Activated CD8-positive, alpha-beta memory T cell treated with anti-CD3 and anti-CD28 coated beads, Interleukin-2, amount 50 U/mL, for 1 hour (primary cell): Measurements from ENCODE around the gene GREM1.

Source experiments
- DNase-seq: peaks from one replicate; pipeline ENCODE4 v3.0.0-alpha.2; 2020; ENCODE audit errors: extremely low read depth

GREM1 gene

DNA sequence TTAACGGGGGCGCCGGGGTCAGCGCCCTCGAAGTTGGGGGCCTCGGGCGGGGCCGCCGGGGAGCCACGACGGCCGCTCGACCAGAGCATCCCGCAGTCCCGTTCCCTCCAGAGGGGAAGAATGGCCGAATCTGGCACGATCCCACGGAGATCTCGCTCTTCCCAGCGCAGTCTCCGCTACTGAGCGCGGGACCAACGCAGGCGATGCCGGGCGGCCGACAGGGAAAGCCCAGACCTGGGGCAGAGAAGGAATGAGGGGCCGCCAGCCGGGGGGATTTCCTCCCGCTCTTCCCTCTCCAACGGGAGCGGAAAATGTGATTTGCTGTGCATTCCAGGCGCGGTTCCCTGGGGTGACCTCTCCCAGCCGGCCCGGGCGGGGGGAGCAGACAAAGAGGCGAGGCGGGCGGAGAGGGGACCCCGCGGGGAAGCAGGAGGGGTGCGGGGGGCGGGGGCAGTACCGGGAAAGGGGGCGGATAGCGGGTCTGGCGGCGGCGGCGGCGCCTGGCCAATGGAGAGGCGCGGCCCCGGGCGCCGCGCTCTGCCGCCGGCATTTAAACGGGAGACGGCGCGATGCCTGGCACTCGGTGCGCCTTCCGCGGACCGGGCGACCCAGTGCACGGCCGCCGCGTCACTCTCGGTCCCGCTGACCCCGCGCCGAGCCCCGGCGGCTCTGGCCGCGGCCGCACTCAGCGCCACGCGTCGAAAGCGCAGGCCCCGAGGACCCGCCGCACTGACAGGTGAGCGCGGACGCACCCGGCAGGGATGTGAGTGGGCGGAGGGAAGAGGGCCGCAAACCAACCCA lies at the start of gene GREM1:
Gene GREM1, plus strand, starts transcription at position 579 of the 801 bp plus-strand sequence. CDS start 12,687 bp downstream, outside the sequence.
- DNase-seq: no peak

DNA sequence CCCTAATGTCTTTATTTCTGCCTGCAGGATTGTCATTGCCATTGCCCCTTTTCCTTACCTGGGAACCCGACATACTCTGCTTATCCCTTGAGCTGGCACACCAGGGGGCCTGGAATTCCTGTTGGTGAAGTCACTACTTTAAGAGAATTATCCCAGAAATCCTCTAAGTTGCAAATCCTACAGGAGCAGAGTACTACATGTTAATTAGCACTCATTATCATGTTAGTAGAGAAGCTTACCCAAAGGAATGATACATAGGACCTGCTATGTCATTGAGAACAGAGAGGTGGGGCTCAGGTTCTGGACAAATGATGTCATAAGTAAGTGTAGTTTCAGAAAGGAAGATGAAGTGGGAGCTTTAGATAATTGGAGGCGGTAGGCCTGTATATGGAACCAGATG lies 48.9 kb upstream of the GREM1 start:
- no peak for DNase-seq

DNA sequence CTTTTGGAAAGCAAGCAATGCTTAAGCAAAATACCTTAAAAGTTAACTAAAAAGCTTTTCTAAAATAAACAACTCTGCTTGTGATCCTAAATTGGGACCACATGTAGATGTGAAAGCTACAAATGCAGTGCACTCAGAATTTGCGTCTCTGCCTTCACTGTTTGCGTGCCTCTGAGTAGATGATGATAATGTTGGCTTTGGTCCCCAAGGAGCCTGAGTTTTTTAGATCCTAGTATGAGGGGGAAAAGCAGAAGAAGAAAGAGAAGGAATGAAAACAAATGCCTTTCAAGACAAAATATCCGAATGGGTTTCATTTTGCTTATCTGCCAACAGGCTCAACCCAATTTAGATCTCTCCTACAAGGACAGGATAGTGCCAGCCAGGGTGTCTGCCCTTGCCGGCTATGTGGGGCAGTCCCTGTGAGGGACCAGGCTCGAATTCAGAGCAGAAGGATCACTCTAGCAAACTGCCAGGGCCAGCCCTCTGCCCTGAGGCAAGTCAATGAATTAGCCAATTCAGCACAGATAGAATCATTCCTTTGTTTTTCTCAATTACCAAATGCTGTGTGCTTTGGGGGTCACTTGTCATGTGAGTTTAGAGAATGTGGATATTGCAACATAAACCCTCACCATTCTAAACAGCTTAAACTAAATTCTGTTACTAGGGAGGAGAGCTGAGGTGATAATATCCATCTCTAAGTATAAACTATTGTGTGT lies 47.8 kb upstream of the GREM1 start:
- DNase-seq: no peak

DNA sequence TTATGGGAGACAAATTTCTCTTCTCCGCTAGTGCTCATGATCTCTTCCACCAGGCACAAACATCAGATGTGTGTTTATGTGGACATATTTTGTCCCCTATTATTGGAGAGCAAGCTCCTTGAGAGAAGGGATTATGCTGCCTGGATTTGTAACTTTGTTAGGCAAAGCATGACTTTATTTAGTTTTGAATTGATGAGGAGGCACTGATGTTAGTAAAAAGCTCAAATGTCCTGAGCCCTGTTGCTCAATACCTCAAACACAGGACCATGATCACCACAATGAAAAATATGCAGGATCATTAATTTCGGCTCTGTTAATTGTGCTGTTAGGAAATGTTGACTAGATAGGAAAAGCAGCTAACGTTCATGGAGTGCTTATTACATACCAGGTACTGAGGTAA lies 47.2 kb upstream of the GREM1 start:
- no peak for DNase-seq

DNA sequence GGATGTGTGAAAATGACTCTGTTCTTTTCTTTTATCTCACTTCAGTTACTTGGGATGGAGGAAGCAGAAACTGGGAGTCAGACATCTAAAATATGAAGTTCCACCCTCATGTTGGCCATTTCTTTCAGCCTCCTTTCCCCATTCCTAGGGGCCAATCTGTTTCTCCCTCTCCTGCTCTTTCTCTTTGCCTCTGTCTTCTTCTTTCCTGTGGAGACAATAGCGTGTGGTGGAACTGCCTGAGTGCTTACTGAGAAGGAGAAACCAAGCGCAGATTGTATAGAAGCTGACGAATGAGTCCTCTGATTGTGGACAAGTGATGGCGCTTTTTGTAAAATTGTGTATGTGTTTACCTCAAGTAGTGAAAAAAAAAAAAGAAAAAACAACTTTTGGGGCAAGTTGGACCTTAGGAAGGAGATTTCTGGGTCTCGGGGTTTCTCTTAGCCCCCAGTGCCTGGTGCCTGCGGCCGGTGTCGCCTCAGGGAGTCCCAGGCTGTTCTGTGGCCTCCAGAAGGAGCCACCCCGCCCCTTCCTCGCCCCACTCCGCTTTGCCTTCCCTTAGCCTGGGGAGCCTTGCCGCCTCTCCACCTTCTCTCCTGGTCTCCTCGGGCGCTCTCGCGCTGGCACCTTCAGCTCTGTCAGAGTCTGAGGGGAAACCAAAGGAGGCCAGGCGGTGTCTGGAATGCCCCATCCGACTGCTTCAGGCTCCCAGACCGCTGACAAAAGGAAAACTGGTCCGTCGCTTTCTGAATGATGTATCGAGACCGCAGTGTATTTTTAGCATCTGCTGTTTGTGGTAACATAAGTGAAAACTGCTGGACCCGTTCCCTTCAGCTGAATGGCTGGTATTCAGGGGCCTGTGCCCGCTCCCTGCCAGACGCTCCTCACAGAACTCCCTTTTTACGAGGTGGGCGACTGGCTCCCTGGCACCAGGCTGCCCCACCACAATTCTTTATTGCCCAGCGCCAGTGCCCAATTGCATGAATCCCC lies 46.2 kb upstream of the GREM1 start:
- DNase-seq: no peak

DNA sequence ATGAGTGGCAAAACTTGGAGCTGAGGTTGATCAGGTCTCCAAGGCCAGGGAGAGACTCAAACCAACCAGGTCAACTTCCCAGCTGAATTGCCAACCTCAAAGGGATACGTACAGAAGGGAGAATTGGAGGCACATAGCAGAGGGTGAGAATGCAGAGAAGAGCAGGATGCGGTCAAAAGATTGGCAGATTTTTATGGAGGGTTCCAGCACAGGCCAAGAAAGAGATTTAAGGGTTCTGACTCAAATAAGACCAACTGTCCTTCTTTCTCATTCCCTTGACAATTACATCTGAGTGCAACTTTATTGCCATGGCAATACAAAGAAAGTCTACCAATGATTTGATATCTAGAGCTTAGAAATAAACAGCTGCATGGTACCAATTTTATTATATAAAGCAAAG lies 43.1 kb upstream of the GREM1 start:
- DNase-seq: no peak

DNA sequence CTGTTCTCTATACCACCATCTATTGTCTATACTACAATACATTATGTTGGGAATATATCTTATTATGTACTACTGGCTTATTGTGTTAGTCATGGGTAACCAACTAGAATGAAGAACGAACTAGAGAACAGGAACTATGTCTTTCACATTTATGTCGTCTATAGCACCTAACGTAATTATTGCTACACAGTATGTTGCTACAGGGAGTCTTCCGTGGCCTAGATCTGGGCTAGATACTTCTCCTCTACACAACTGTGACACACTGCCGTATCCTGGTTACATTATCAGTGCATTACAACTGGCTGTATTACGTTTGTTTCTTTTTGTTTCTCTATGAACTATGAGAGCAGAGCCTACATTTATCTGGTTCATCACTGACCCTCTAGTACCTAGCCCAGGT lies 42.3 kb upstream of the GREM1 start:
- no peak for DNase-seq

DNA sequence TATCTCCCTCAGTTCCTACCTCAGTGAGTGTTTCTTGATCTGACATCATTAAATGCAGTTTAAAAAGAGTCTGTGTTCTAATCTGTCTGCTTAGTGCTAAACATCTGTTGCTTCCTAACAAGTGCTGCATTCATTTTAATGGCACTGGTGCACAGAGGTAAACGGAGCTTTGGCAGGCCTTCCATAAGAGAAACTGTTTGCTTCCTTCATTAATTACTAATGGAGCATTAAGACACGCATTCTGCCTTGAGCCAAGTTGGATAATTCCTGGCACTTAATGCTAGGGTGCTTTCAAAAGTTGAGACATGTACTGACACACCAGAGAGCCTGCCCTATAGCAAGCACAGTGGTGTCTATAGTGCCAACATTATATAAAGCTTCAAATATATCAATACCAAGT lies 41.6 kb upstream of the GREM1 start:
- no peak for DNase-seq

DNA sequence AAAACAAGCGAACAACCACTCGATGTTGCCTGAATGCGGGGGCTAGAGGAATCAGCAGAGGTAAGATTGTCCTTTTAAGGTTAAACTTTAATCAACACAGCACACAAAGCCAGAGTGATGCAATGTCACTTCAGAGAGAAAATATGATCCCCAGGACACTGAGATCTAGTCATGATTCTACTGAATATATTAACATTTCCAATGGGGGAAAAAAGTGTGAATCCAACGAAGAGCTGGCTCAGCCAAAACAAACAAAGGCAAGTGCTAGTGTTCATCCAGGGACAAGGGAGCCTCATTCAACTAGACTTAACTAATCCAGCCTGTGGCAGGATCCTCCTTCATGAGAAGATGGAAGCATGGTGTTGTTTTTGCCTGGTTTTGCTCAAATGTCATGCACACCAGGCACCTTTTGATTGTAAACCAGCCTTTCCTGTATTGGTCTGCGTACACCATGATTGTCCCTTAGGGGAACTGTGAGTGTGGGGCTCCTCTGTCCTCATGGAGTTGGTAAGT lies 40.5 kb upstream of the GREM1 start:
- no peak for DNase-seq

DNA sequence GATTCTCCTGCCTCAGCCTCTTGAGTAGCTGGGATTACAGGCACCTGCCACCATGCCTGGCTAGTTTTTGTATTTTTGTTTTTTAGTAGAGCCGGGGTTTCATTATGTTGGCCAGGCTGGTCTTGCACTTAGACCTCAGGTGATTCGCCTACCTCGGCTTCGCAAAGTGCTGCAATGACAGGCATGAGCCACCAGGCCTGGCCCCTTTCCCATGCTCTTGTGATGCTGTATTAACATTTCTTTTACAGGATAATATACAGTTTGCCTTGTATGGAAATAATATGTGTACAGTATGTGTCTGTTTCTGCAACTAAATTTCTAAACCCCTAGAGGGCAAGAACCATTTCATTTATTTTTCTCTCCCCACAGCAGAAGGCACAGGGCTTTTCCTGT lies 38.5 kb upstream of the GREM1 start:
- no peak for DNase-seq

DNA sequence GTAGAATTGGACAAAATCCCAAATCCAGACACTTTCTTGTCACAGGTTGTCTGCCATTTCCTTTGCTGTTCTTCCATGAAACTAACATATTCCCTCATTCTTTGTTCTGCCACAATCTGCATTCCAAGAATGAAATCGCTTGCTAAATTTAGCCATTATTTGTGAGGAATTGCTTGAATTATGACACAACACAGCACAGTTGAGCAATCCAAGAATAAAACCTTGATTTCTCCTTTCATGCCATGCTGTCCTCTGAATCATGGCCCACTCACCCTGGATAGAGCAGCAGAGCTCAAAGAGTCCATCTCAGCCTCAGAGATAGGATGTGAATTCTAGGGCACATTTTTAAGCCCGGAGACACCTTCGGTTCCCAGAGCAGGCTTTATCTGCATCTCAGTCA lies 35.2 kb upstream of the GREM1 start:
- DNase-seq: no peak

DNA sequence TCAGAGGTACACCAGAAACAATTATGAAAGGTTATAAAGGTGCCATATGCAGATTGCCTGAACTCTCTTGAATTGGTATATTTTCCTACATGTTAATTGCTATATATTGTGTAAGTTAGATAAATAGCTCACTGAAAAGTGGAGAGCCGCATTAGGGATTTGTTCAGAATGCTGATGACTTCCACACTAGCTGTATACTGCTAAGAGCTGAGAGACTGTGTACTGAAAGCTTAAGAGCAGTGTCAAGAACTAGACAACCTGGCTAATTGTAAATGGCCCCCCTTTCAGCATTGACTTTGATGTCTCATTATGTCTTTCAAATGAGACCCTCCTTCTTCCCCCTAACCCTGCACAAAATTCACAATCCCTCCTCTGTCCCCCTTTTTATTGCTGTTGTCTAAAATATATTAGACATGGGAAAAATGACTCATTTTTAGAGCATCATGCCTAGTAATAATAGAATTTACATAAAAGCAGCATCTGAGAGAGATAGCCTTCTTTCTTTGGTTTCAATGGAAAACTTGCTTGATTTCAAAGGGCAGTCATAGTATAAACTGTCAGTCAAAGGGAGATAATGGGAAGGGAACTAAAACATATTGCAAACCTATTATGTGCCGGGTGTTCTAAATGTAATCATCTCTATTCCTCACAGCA lies 34.7 kb upstream of the GREM1 start:
- no peak for DNase-seq

DNA sequence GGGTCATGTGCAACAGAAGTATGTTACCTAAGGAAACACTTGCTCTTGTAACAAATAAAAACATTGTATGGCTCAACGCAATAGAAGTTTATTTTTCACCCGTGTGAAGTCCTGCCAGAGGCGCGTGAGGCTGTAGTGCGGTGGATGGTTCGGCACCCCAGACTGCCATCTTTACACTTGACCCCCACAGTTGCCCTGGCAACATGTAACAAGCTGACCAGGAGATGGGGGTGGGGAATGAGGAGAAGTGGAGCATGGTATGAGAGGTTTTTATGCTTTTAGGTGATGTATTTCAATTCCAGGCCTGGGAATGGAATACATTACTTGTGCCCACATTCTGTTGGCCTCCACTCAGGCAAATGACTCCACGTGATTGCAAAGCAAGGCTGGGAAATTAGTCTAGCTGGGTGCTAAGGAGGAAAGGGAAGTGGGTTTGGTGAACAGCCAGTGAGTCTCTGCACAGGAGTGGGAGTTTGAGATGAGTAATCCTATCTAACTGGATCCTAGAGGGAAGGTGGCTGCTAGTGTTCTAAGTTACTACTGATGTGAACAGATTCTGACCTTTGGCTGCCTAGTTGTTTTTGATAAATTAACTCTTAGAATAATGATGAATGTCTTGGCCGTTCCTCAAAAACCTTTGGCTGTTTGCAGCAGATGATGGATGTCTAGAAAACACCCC lies 33.8 kb upstream of the GREM1 start:
- DNase-seq: no peak

DNA sequence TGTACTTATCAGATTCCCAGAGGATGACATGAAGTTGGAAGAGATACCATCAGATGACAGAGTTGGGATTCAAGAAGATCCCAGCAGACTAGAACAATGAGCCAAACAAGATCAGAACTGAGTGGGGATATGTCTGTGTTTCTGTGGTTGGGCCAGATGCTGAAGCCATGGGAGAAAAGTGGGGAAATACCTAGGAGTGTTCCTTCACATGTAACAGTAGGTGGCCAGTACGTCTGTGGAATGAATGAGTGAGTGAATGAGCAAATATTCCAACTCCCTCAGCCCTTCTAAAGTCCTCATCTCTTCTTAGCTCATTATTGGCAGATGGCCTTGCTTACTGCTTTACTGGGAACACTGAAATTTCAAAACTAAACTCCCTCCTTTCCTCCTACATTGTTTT lies 32.2 kb upstream of the GREM1 start:
- no peak for DNase-seq

DNA sequence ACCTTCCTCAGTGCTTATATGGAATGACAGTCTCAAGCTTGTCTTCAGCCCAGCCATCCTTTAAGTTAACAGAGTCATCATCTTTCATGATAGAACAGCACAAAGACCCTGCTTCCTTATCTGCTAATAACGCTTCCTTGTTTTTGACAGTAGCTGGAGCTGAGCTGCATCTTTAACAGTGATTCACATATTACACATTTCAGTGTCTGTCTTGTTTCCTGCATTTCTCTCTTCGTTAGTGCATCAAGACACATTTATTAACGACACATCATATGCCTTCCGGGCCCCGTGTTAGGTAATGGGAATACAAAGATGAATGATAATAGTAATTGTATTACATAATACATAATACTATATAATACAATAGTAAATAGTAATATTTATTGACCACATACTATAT lies 30.2 kb upstream of the GREM1 start:
- no peak for DNase-seq

DNA sequence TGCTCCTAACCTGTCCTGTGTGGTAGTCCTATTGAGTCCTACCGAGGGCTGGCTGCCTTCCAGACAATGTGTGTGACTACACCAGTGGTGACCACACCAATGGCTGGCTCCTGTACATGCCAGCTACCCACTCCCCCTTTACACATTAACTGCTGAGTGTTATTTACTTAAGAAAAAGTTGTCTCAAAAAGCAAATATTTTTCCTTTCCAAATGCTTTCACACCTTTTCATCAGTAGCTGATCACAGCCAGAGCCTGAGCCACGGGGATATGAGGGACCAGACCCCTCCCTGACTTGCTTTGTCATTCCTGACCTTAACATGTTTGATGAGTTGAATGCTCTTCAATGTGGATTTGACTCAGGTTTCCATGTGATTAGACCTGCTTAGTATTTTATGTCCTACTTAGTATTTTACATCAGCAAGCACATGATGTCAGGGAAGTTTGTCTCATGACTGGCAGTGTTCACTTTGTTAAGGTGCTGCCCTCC lies 29.6 kb upstream of the GREM1 start:
- no peak for DNase-seq

DNA sequence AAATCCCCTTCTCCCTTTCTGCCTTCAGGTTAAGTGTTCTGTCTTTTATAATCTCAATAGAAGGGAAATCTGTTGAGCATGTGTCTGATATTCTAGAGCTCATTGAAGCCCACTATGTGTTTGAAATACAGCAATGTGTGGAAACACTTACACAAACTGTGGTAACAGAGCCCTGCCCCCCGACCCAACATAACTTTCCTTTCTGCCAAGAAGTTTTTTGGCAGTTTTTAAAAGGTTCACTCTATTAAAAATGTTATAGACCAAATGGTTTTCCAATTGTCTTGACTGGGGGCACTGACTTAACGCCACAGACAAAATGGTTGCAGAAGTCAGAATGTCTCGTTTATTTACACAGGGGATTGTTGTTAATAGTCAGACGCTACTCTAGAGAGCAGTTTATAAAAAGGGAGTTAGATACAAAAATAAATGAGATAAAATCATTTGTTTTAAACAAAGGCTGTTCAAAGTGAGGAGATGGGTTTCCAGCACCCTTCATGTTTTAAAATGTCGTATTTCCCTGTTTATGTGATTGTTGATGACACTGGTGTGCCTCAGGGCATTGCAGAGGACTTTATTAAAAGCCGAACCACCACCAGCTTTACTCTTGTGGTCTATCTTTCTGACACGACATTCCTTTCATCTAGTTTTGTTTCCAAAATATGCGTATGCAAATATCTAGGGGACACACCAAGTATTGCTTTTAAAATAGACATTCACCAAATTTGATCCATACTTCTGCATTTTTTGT lies 26.7 kb upstream of the GREM1 start:
- no peak for DNase-seq

DNA sequence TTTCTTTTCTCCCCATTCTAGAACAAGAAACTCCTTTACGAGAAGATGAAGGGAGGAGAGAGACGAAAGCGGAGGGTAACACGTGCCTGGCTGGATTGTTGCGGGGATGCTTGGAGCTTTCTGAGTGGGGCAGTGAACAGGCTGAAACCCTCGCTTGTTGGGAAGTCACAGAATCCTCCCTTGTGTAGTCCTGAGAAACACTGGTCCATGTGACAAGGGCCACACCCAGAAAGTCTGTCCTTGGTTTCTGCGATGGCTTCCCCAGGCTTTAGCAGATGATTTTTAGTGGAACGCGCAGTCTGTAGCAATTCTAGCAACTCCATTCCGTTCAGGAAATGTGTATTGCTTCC lies 26.1 kb upstream of the GREM1 start:
- DNase-seq: no peak

DNA sequence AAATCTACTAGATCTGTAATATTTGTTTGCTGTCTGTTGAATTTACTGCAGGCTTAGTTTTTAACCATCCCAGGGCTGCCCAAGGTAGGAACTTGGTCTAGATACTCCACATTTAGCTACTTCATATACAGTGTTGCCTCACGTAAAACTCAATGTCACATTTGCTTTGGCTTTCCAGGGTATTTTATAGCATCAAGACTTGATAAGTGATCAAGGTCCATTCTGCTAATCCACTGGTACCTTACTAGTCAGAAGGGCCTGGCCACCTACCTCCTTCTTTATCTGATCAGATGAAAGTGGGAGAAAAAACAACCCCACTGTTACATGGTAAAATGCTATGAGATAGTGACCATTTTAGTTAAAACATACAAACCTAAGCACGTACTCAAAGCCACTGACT lies 25.5 kb upstream of the GREM1 start:
- no peak for DNase-seq
